AG09319 (cell line): ENCODE results near the gene SPARC.

ENCODE experiments used
- DNase-seq: peaks from one replicate; pipeline ENCODE4 v3.0.0-alpha.2; 2010; ENCODE audit warnings: low read depth; ENCODE audit errors: extremely low read depth
- CTCF ChIP-seq: IDR thresholded peaks from 2 replicates; pipeline ENCODE4 v1.5.1; 2011; ENCODE audit warnings: low read depth, mild to moderate bottlenecking, inconsistent platforms, low read length, moderate library complexity

The SPARC gene

GRCh38 chr5:151648089-151648488 lies 38.6 kb downstream of the SPARC start:
- no peak for TF ChIP-seq CTCF
- DNase-seq: no peak

- no peak for TF ChIP-seq CTCF
- DNase-seq: no peak
Observed at GRCh38 chr5:151647320-151647861, 39.3 kb downstream of the SPARC start.

- no peak for TF ChIP-seq CTCF
- no peak for DNase-seq
Observed at GRCh38 chr5:151646334-151646733, 40.4 kb downstream of the SPARC start.

- no peak for TF ChIP-seq CTCF
- no peak for DNase-seq
Observed at GRCh38 chr5:151643388-151643787, 43.3 kb downstream of the SPARC start.

- no peak for TF ChIP-seq CTCF
- no peak for DNase-seq
Observed at GRCh38 chr5:151642472-151643140, 44.1 kb downstream of the SPARC start.

GRCh38 chr5:151638619-151639018 lies 48.1 kb downstream of the SPARC start:
- DNase-seq: no peak
- TF ChIP-seq CTCF: no peak

- no peak for TF ChIP-seq CTCF
- DNase-seq: no peak
Observed at GRCh38 chr5:151637676-151638075, 49.0 kb downstream of the SPARC start.
